Measurements from ENCODE around the gene POPDC2. TPM values are rescaled to one million over a fixed set of nuclear protein-coding genes. Genes with fewer than 3 reads are reported as not detected.
A peak's percentile ranks its signal among the peaks of the same experiment; 100 is the strongest.

The POPDC2 gene
- total RNA-seq, 1 experiment from 2014 or later, result 0.59 TPM

DNA sequence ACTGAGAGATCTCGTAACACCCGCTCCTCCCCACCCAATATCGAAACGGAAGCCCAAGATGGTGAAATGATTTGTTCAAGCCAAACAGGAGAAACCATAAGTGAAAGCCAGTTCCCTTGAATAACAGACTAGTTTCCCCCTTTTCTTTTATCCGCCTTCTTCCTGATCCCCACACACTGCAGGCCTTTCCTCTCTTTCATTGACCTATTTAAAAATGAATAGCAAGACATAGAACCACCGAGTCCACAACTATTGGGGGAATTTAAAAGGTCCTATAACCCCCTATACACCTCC, 17.2 kb upstream of the POPDC2 start:
- Histone ChIP-seq H3K36me3 (replicated peaks; ENCODE audit: control insufficient read depth, insufficient read depth, low read length) (peaks cover 7% of the 10 kb centered on the region), H3K27me3 (ENCODE audit: control insufficient read depth, insufficient read depth, low read length) (no peaks in the 10 kb centered on the region), H3K4me3 (ENCODE audit: insufficient read depth, low read depth, low read length) (peak overlapping the region; percentile 80)
- no peak for DNase-seq

GRCh38 chr3:119676771-119677640, 16.6 kb upstream of the POPDC2 start, which contains the start of gene COX17:
Gene COX17, minus strand, starts transcription at chr3:119677406. Its CDS starts 96 bp downstream, at chr3:119677310.
- peaks cover 7% of the 10 kb centered on the region for H3K36me3 ChIP-seq (replicated peaks; ENCODE audit: control insufficient read depth, insufficient read depth, low read length)
- peak; percentile 92 for DNase-seq
- H3K4me3 ChIP-seq (ENCODE audit: insufficient read depth, low read depth, low read length), result peak within 1 kb of the TSS; percentile 80
- H3K27me3 ChIP-seq (ENCODE audit: control insufficient read depth, insufficient read depth, low read length), result no peaks in the 10 kb centered on the region

DNA sequence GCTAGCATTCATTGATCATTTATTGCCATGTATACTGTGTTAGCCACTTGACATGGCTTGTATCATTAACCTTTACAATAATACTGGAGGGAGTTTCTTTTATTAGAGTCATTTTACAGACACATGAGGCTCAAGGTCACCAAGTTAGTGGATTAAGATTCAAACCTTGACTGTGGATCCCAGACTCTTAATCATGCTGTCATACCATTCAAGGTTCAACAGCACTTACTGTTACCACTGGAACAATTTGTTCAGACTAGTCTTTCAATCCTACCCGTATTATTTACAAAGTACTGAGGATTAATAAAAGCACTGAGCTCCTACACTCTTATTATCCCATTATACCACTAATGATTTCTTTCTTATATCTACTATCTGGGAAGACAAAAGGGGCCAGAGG, 15.6 kb upstream of the POPDC2 start:
- H3K36me3 ChIP-seq (replicated peaks; ENCODE audit: control insufficient read depth, insufficient read depth, low read length), result peaks cover 7% of the 10 kb centered on the region
- H3K27me3 ChIP-seq (ENCODE audit: control insufficient read depth, insufficient read depth, low read length), result no peaks in the 10 kb centered on the region
- DNase-seq, result no peak
- H3K4me3 ChIP-seq (ENCODE audit: insufficient read depth, low read depth, low read length), result no peak overlapping the region

GRCh38 chr3:119675188-119675874, 14.9 kb upstream of the POPDC2 start:
- no peaks in the 10 kb centered on the region for H3K27me3 ChIP-seq (ENCODE audit: control insufficient read depth, insufficient read depth, low read length)
- no peak for DNase-seq
- peaks cover 7% of the 10 kb centered on the region for H3K36me3 ChIP-seq (replicated peaks; ENCODE audit: control insufficient read depth, insufficient read depth, low read length)
- no peak overlapping the region for H3K4me3 ChIP-seq (ENCODE audit: insufficient read depth, low read depth, low read length)

GRCh38 chr3:119673875-119674274, 13.5 kb upstream of the POPDC2 start:
- H3K36me3 ChIP-seq (replicated peaks; ENCODE audit: control insufficient read depth, insufficient read depth, low read length), result peaks cover 7% of the 10 kb centered on the region
- DNase-seq, result no peak
- H3K4me3 ChIP-seq (ENCODE audit: insufficient read depth, low read depth, low read length), result no peak overlapping the region
- H3K27me3 ChIP-seq (ENCODE audit: control insufficient read depth, insufficient read depth, low read length), result no peaks in the 10 kb centered on the region

GRCh38 chr3:119672776-119673175, 12.4 kb upstream of the POPDC2 start:
- Histone ChIP-seq H3K36me3 (replicated peaks; ENCODE audit: control insufficient read depth, insufficient read depth, low read length) (peaks cover 7% of the 10 kb centered on the region), H3K27me3 (ENCODE audit: control insufficient read depth, insufficient read depth, low read length) (no peaks in the 10 kb centered on the region), H3K4me3 (ENCODE audit: insufficient read depth, low read depth, low read length) (no peak overlapping the region)
- no peak for DNase-seq

DNA sequence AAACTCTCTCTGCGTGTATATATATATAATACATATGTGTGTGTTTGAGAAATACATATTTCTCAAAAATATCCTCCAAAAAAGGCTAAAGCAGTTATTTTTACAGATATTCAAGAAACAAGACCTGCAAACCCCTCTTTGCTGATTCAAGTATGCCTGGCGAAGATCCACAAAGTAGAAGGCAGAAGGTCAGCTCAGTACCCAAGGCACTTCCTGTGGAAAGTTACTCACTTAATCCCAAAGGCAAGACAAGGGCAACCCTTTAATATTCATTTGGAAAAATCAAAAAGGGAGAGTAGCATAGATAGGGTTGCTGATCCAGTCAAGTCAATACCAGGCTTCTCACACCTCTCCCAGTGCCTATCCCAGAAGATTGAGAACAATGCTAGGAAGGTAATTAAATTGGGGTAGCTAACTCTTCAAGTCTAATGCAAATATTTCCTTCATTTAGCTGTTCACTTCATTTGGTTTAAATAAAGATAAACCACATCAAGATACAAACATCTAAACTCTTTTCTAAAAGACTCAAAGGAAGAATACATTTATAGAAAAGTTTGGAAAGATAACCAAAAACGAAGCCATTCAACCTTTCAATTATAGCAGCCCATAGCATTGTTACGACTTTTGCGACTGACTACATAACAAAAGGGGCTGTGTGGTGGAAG, 9.6 kb upstream of the POPDC2 start:
- no peak for DNase-seq
- no peaks in the 10 kb centered on the region for H3K27me3 ChIP-seq (ENCODE audit: control insufficient read depth, insufficient read depth, low read length)
- H3K36me3 ChIP-seq (replicated peaks; ENCODE audit: control insufficient read depth, insufficient read depth, low read length), result peaks cover 7% of the 10 kb centered on the region
- no peak overlapping the region for H3K4me3 ChIP-seq (ENCODE audit: insufficient read depth, low read depth, low read length)

- Histone ChIP-seq H3K4me3 (ENCODE audit: insufficient read depth, low read depth, low read length) (no peak overlapping the region), H3K27me3 (ENCODE audit: control insufficient read depth, insufficient read depth, low read length) (no peaks in the 10 kb centered on the region), H3K36me3 (replicated peaks; ENCODE audit: control insufficient read depth, insufficient read depth, low read length) (no peaks in the 10 kb centered on the region; the same call in 1 of the 2 replicates)
- no peak for DNase-seq
Observed at GRCh38 chr3:119665954-119666559, 5.7 kb upstream of the POPDC2 start.

DNA sequence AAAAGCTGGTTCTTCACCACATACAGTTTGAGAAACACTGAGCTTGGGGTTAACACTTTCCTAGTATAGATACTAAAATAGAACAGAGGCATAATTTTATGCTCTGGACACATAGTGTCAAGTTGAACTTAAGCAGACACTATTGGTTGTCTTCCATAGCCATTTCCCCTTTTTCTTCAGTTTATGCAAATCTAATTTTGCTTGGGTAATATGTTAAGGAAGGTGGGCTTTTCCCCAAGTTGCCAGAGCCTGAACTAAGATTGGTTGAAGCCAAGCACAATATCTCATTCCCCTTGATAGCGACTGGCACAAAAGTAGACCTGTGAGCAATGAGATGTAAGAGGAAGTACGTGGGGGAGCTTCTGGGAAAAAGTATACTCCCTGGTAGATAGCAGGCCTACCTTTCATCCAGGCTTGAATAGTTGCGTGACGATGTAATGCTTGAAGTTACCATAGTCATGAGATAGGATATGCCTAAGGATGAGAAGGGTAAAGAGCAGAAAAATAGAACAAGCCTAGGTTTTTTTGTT, 4.5 kb upstream of the POPDC2 start:
- Histone ChIP-seq H3K27me3 (ENCODE audit: control insufficient read depth, insufficient read depth, low read length) (no peaks in the 10 kb centered on the region), H3K36me3 (replicated peaks; ENCODE audit: control insufficient read depth, insufficient read depth, low read length) (no peaks in the 10 kb centered on the region), H3K4me3 (ENCODE audit: insufficient read depth, low read depth, low read length) (no peak overlapping the region)
- DNase-seq, result no peak

GRCh38 chr3:119664370-119664769, 4.0 kb upstream of the POPDC2 start:
- H3K36me3 ChIP-seq (replicated peaks; ENCODE audit: control insufficient read depth, insufficient read depth, low read length), result no peaks in the 10 kb centered on the region
- H3K27me3 ChIP-seq (ENCODE audit: control insufficient read depth, insufficient read depth, low read length), result no peaks in the 10 kb centered on the region
- no peak for DNase-seq
- H3K4me3 ChIP-seq (ENCODE audit: insufficient read depth, low read depth, low read length), result no peak overlapping the region

DNA sequence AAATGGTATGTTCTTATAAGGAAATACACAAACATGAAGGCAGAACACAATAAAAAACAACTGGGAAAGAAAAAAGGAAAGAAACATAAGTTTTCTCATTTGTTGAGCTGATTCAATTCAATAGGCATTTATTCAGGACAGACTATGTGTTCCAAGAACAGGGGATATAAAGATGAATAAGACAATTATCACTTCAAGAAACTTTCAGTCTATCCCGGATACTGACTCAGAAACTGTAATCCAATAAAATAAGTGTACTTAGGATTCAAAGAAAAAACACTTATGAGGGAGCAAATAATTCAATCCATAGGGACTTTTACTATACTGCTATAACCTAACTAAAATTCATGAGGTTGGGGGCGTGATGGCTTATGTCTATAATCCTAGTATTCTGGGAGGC, 3.5 kb upstream of the POPDC2 start:
- Histone ChIP-seq H3K27me3 (ENCODE audit: control insufficient read depth, insufficient read depth, low read length) (no peaks in the 10 kb centered on the region), H3K36me3 (replicated peaks; ENCODE audit: control insufficient read depth, insufficient read depth, low read length) (no peaks in the 10 kb centered on the region), H3K4me3 (ENCODE audit: insufficient read depth, low read depth, low read length) (no peak overlapping the region)
- no peak for DNase-seq

DNA sequence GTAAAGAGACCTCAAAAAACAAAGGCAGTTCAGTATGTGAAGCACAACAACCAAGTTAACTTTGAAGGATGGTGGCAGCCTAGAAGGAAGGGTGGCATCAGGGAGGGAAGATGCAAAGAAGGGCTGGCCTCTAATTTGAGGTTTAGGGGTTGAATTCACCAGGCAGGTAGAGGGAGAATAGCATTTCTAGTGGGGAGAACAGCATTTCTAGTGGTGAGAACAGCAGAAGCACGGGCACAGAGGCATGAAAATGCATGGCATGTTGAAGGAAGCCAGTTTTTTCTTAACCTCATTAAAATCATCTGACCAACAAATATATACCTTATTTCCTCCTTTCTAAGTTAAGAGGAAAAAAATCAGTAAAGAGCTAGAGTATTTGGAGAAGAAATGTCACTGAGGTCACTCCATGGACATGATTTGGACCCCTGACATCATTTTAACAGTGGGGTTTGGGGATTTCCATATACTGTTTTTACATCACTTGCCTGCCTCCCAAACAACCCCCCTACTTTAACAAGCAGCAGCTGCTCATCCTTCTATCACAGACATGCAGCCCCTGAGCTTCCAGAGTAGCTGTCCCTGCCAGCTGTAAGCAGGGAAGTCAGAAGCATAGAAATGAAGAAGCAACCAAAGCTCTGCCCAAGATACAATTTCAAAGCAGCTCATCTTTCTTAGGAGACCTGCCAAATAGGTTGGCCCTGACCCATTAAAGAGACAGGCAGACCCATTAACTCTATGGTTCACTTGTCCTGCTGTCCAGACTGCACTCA, 2.4 kb upstream of the POPDC2 start:
- H3K4me3 ChIP-seq (ENCODE audit: insufficient read depth, low read depth, low read length), result no peak overlapping the region
- H3K36me3 ChIP-seq (replicated peaks; ENCODE audit: control insufficient read depth, insufficient read depth, low read length), result no peaks in the 10 kb centered on the region
- H3K27me3 ChIP-seq (ENCODE audit: control insufficient read depth, insufficient read depth, low read length), result no peaks in the 10 kb centered on the region
- no peak for DNase-seq

GRCh38 chr3:119659606-119660291, 640 bp downstream of the POPDC2 start:
- no peak for DNase-seq
- no peaks in the 10 kb centered on the region for H3K27me3 ChIP-seq (ENCODE audit: control insufficient read depth, insufficient read depth, low read length)
- H3K4me3 ChIP-seq (ENCODE audit: insufficient read depth, low read depth, low read length), result no peak overlapping the region
- H3K36me3 ChIP-seq (replicated peaks; ENCODE audit: control insufficient read depth, insufficient read depth, low read length), result no peaks in the 10 kb centered on the region
